HEK293T (cell line): ENCODE data around the gene GPR107.

ENCODE experiments used
- CTCF ChIA-PET: fragments of 350-600 bp; formaldehyde crosslinking; extraction: SDS; loops from one replicate; lab custom pipeline; 2021; ENCODE audit warnings: antibody characterized with exemption, inconsistent platforms; lab: Yijun Ruan, JAX
- POLR2A ChIA-PET: fragments of 350-600 bp; formaldehyde crosslinking; extraction: SDS; loops from one replicate; lab custom pipeline; 2020; ENCODE audit warnings: antibody characterized with exemption, inconsistent platforms; lab: Yijun Ruan, JAX
- DNase-seq: peaks from one replicate; pipeline ENCODE4 v3.0.0; 2012; ENCODE audit warnings: mixed read lengths; ENCODE audit errors: extremely low spot score
- ARNT ChIP-seq: fragments of 450-650 bp; IDR thresholded peaks from 2 replicates; pipeline ENCODE4 v1.6.1; 2017; ENCODE audit warnings: mild to moderate bottlenecking
- BHLHE40 ChIP-seq: fragments of 450-650 bp; IDR thresholded peaks from 2 replicates; pipeline ENCODE4 v1.6.1; 2016; ENCODE audit warnings: mild to moderate bottlenecking, moderate library complexity, borderline replicate concordance
- CTBP1 ChIP-seq: fragments of 450-650 bp; IDR thresholded peaks from 2 replicates; pipeline ENCODE4 v1.6.1; 2016; ENCODE audit warnings: borderline replicate concordance
- ELF4 ChIP-seq: fragments of 450-650 bp; IDR thresholded peaks from 2 replicates; pipeline ENCODE4 v1.6.1; 2017; ENCODE audit warnings: antibody characterized with exemption
- FOXA1 ChIP-seq: fragments of 450-650 bp; IDR thresholded peaks from 2 replicates; pipeline ENCODE4 v1.6.1; 2016; ENCODE audit warnings: mild to moderate bottlenecking
- FOXK2 ChIP-seq: fragments of 450-650 bp; IDR thresholded peaks from 2 replicates; pipeline ENCODE4 v1.6.1; 2016; ENCODE audit warnings: mild to moderate bottlenecking
- FOXM1 ChIP-seq: fragments of 450-650 bp; IDR thresholded peaks from 2 replicates; pipeline ENCODE4 v1.6.1; 2017; ENCODE audit warnings: mild to moderate bottlenecking, borderline replicate concordance
- HDGF ChIP-seq: fragments of 450-650 bp; IDR thresholded peaks from 2 replicates; pipeline ENCODE4 v1.6.1; 2017; ENCODE audit warnings: antibody characterized with exemption, borderline replicate concordance
- L3MBTL2 ChIP-seq: fragments of 450-650 bp; conservative IDR thresholded peaks from 2 replicates; pipeline ENCODE4 v1.6.1; 2016; ENCODE audit warnings: mild to moderate bottlenecking
- LEF1 ChIP-seq: fragments of 450-650 bp; IDR thresholded peaks from 2 replicates; pipeline ENCODE4 v1.6.1; 2017; ENCODE audit warnings: mild to moderate bottlenecking, borderline replicate concordance
- NFRKB ChIP-seq: fragments of 450-650 bp; IDR thresholded peaks from 2 replicates; pipeline ENCODE4 v1.6.1; 2016; ENCODE audit warnings: mild to moderate bottlenecking, moderate library complexity
- PKNOX1 ChIP-seq: fragments of 450-650 bp; IDR thresholded peaks from 2 replicates; pipeline ENCODE4 v1.6.1; 2016
- SP1 ChIP-seq: fragments of 450-650 bp; IDR thresholded peaks from 2 replicates; pipeline ENCODE4 v1.6.1; 2017
- SUZ12 ChIP-seq: fragments of 450-650 bp; IDR thresholded peaks from 2 replicates; pipeline ENCODE4 v1.6.1; 2016; ENCODE audit warnings: mild to moderate bottlenecking
- TARDBP ChIP-seq: fragments of 450-650 bp; IDR thresholded peaks from 2 replicates; pipeline ENCODE4 v1.6.1; 2016
- ZNF384 ChIP-seq: fragments of 450-650 bp; IDR thresholded peaks from 2 replicates; pipeline ENCODE4 v1.6.1; 2016

GPR107 gene

GRCh38 chr9:130149031-130149430 is 95.3 kb downstream of the GPR107 start:
- no peak for DNase-seq
- ChIA-PET CTCF (no interaction called here), POLR2A (no interaction called here)
- TF ChIP-seq HDGF (no peak), BHLHE40 (no peak), SUZ12 (no peak), SP1 (no peak), CTBP1 (no peak), ARNT (no peak), FOXA1 (no peak), LEF1 (no peak), FOXM1 (no peak), TARDBP (no peak), PKNOX1 (no peak), FOXK2 (no peak), ELF4 (no peak), ZNF384 (no peak), L3MBTL2 (no peak), NFRKB (no peak)

GRCh38 chr9:130149654-130150286 is 96.1 kb downstream of the GPR107 start:
- DNase-seq = no peak
- ChIA-PET POLR2A (no interaction called here), CTCF (no interaction called here)
- TF ChIP-seq FOXK2 = no peak
- TF ChIP-seq PKNOX1 = peak; percentile 82
- TF ChIP-seq SP1 = no peak

GRCh38 chr9:130150779-130151382 is 97.2 kb downstream of the GPR107 start:
- DNase-seq = no peak
- ChIA-PET POLR2A (no interaction called here), CTCF (no interaction called here)
- TF ChIP-seq TARDBP = no peak
- TF ChIP-seq FOXM1 = no peak
- TF ChIP-seq PKNOX1 = no peak
- TF ChIP-seq ELF4 = no peak
- TF ChIP-seq SUZ12 = no peak
- no peak for TF ChIP-seq ZNF384
- no peak for TF ChIP-seq ARNT
- no peak for TF ChIP-seq CTBP1
- no peak for TF ChIP-seq SP1
- no peak for TF ChIP-seq FOXA1

- POLR2A ChIA-PET = no interaction called here
Observed at GRCh38 chr9:130154816-130155215, 101.1 kb downstream of the GPR107 start.

GRCh38 chr9:130155647-130156046 is 101.9 kb downstream of the GPR107 start:
- no peak for TF ChIP-seq FOXA1
- TF ChIP-seq HDGF = no peak
- TF ChIP-seq PKNOX1 = no peak
- no peak for TF ChIP-seq SP1
- no peak for TF ChIP-seq SUZ12
- no peak for TF ChIP-seq CTBP1
- TF ChIP-seq ARNT = no peak
- no peak for TF ChIP-seq BHLHE40
- no peak for TF ChIP-seq FOXK2
- no peak for TF ChIP-seq ZNF384
- no peak for TF ChIP-seq L3MBTL2
- POLR2A ChIA-PET = no interaction called here
- CTCF ChIA-PET = no interaction called here

More at GRCh38 chr9:130154816-130155215, 101.1 kb downstream of the GPR107 start:
- no peak for DNase-seq
- CTCF ChIA-PET = no interaction called here
- TF ChIP-seq L3MBTL2 (no peak), NFRKB (no peak), ARNT (no peak), CTBP1 (no peak)

GRCh38 chr9:130156672-130157071 is 103.0 kb downstream of the GPR107 start:
- CTCF ChIA-PET = interaction anchor here (0.6 kb wide), 1 partner anchor 1452 kb away, joined by 4 read pairs; no protein-coding TSS in a partner anchor
- TF ChIP-seq ZNF384 (no peak), L3MBTL2 (no peak), TARDBP (no peak), ARNT (no peak), NFRKB (no peak), FOXA1 (no peak), FOXK2 (no peak), LEF1 (no peak), HDGF (no peak)
- DNase-seq = no peak
- POLR2A ChIA-PET = no interaction called here

More at GRCh38 chr9:130155647-130156046, 101.9 kb downstream of the GPR107 start:
- no peak for DNase-seq
